ENCODE results near the gene TMEM154. TPM values are rescaled to one million over a fixed set of nuclear protein-coding genes. Genes with fewer than 3 reads are reported as not detected.

TMEM154 gene
- total RNA-seq, 1 donor = 11.2 TPM

DNA sequence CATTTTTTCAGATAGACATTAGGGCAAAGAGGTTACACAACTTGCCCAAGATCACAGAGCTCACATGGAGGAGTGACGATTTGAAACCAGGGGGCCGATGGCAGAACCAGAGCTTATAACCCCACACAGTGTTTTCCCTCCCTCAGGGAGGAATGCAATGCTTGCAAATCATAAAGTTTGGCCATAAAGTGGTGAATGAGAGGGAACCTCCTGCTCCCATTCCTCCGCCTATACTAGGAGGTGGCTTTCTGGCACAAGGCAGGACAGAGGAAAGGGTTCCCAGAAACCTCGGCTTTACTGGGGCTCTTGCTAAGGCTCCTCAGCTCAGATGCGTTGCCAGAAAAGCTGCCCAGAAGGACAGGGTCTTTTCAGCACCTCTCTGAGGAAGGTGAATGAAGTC is 19.3 kb downstream of the TMEM154 start:
- no peak overlapping the region for H3K4me3 ChIP-seq (ENCODE audit: low read depth, low read length)
- TF ChIP-seq, protein P1, sequence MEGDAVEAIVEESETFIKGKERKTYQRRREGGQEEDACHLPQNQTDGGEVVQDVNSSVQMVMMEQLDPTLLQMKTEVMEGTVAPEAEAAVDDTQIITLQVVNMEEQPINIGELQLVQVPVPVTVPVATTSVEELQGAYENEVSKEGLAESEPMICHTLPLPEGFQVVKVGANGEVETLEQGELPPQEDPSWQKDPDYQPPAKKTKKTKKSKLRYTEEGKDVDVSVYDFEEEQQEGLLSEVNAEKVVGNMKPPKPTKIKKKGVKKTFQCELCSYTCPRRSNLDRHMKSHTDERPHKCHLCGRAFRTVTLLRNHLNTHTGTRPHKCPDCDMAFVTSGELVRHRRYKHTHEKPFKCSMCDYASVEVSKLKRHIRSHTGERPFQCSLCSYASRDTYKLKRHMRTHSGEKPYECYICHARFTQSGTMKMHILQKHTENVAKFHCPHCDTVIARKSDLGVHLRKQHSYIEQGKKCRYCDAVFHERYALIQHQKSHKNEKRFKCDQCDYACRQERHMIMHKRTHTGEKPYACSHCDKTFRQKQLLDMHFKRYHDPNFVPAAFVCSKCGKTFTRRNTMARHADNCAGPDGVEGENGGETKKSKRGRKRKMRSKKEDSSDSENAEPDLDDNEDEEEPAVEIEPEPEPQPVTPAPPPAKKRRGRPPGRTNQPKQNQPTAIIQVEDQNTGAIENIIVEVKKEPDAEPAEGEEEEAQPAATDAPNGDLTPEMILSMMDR (IDR thresholded peaks at IDR 0.05; ENCODE audit: insufficient read depth, low read depth, low read length) = no peak
- no peak for DNase-seq (ENCODE audit: low read depth)

DNA sequence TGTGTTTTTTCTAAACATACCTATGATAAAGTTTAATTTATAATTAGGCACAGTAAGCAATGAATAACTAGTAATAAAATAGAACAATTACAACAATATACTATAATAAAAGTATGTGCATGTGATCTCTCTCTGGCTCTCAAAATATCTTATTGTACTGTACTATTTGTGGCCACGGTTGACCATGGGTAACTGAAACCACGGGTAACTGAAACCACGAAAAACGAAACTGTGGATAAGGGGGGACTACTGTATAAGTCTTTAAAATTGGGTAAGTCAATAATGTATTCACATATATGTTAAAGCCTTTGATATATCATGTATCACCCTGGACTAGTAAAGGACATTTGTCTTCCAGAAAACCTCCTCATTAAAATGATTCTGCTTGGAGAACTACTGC is 20.0 kb downstream of the TMEM154 start:
- no peak for DNase-seq (ENCODE audit: low read depth)
- H3K4me3 ChIP-seq (ENCODE audit: low read depth, low read length) = no peak overlapping the region
- TF ChIP-seq, protein P1 (IDR thresholded peaks at IDR 0.05; ENCODE audit: insufficient read depth, low read depth, low read length) = no peak

DNA sequence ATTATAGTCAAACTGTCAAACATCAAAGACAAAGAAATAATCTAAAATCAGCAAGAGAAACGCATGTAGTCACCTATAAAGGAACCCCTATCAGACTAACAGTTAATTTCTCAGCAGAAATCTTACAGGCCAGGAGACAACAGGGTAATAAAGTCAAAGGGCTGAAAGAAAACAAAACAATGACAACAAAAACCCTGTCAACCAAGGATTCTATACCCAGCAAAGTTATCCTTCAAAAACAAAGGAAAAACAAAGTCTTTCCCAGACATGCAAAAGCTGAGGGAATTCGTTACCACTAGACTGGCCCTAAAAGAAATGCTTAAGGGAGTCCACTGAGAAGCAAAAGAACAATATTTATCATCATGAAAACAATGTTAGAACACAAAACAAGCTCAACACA is 22.1 kb downstream of the TMEM154 start:
- DNase-seq (ENCODE audit: low read depth) = no peak
- TF ChIP-seq, protein P1 (IDR thresholded peaks at IDR 0.05; ENCODE audit: insufficient read depth, low read depth, low read length) = no peak
- H3K4me3 ChIP-seq (ENCODE audit: low read depth, low read length) = no peak overlapping the region

DNA sequence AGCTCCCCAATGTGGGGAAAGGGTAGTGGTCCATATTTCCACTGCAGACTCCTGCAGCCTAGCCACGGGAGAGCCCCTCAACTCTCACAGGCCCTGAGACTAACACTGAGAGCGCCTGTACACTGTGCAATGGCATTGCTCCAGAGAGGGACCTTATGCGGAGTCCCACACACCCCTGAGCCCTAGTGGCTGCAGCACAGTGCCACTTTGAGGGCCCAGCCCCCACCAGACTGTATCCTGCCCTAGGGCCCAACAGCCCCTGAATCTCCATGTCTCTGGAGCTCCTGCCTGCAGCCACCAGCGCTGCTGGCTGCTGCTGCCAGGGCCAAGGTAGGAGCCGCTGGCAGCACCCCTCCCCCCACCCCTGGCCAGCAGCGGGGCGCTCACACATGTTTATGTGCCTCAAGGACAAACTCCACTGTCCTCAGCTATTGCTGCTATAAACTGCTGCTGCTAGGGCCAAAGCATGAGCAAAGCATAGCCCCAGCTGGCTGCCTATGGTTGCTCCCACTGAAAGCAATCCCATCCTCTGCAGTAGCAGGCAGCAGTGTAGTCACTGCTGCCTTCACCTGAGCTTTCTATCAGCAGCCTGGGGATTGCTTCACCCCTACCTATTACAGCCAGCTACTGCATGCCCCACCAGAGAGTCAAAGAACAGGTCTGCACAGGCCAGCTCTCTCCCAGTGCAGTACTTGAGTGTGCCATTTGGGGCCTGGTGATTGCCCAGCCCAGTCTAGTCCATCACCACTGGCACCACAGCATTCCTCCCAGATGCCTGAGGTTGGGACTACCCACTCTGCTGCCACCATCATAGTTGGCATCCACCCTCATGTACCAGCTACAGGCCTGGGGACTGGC is 24.3 kb downstream of the TMEM154 start:
- TF ChIP-seq, protein P1 (IDR thresholded peaks at IDR 0.05; ENCODE audit: insufficient read depth, low read depth, low read length) = no peak
- DNase-seq (ENCODE audit: low read depth) = no peak
- no peak overlapping the region for H3K4me3 ChIP-seq (ENCODE audit: low read depth, low read length)

DNA sequence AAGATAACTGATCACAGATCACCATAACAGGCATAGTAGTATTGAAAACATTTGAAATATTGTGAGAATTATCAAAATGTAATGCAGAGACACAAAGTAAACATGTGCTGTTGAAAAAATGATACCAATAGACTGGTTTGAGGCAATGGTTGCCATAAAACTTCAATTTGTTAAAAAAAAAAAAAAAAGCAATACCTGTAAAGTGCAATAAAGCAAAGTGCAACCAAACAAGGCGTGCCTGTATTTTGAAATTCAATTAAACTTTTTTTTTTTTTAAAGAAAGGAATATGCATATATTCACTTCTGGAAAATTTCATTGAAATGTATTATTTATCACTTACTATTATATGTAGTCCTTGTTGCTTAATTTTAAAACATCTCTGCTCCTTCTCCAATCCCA is 27.7 kb downstream of the TMEM154 start:
- TF ChIP-seq, protein P1 (IDR thresholded peaks at IDR 0.05; ENCODE audit: insufficient read depth, low read depth, low read length) = no peak
- no peak for DNase-seq (ENCODE audit: low read depth)
- no peak overlapping the region for H3K4me3 ChIP-seq (ENCODE audit: low read depth, low read length)

DNA sequence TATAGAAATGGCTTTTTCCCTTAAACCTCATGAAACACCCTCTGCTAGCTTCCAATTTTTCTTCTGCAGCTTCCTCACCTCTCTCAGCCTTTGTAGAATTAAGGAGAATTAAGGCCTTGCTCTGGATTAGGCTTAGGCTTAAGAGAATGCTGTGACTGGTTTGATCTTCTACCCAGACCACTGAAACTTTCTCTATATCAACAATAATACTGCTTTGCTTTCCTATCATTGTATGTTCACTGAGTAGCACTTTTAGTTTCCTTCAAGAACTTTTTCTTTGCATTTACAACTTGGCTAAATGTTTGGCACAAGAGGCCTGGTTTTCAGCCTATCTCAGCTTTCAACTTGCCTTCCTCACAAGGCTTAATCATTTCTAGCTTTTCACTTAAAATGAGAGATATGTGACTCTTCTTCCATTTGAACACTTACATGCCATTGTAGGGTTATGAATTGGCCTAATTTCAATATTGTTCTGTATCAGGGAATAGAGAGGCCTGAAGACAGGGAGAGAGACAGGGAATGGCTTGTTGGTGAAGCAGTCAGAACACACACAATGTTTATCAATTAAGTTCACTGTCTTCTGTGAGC is 28.2 kb downstream of the TMEM154 start:
- no peak overlapping the region for H3K4me3 ChIP-seq (ENCODE audit: low read depth, low read length)
- no peak for DNase-seq (ENCODE audit: low read depth)
- TF ChIP-seq, protein P1 (IDR thresholded peaks at IDR 0.05; ENCODE audit: insufficient read depth, low read depth, low read length) = no peak

Data from fibroblast of villous mesenchyme (primary cell).